GM21515 (cell line): ENCODE results near the gene PLSCR3.
"Not testable (repeated sequence)": the region's sequence is repeated elsewhere in the genome, so short reads cannot be mapped to it uniquely, and the experiment has no call there.

Experiments used
- ATAC-seq: cut with Tn5 transposase; IDR thresholded peaks from one replicate; pipeline ENCODE4 v1.9.1; 2021; ENCODE audit not compliant: unreplicated experiment

The PLSCR3 gene

DNA sequence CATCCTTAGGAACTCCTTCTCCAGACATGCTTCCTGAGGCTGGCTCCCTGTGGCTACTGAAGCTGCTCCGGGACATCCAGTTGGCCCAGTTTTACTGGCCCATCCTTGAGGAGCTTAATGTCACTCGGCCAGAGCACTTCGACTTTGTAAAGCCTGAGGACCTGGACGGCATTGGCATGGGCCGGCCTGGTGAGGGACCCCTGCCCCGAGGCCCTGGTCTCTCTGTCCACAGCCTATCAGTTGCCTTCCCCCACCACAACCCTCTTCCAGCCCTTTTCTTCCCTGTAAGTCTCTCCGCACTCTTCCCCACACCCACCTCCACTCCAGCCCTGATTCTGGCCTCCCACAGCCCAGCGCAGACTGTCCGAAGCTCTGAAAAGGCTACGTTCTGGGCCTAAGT, 11.4 kb downstream of the PLSCR3 start:
- no peak for ATAC-seq

DNA sequence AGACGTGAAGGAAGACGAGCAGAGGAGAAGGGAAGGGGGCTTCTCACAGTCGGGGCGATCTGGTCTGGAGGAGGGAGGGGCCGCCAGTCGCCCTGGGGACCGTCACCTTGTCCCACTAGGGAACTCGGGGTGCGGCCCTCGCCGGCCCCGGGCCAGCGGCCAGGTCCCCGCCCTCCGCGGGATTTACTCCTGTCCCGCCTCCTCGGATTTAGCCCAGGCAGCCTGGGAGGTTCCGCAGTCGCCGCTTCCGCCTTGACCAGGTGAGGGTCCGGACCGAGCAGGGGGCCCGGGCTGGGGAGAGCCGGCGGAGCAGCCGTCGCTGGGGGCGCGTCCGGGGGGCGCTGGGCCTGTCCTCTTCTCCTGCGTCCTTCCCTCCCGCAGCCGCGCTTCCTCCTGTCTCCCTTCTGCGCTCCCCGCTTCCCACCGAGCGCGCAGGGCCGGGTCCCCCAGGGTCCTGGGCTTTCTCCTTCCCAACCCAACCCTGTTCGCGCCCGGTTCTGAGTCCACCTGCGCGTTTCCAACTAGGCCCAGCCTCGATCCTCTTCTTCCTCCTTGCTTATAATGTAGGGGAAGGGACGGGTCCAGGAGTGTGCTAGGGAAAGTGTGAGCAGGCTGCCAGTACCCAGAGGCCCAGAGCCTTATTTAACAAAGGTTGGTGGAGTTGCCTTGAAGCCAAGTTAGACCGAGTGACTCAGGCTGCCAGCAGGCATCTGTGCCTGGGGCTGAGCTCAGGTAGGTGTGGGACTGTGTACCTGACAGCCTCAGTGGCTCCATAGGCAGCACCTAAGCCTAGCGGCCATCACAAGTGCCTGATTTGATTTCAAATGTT, 13.3 kb downstream of the PLSCR3 start, which contains the start of gene TNK1:
TSS of gene TNK1 (plus strand) at position 235 of the 829 bp plus-strand sequence. CDS start 1,838 bp downstream, outside the sequence.
- ATAC-seq = no peak

DNA sequence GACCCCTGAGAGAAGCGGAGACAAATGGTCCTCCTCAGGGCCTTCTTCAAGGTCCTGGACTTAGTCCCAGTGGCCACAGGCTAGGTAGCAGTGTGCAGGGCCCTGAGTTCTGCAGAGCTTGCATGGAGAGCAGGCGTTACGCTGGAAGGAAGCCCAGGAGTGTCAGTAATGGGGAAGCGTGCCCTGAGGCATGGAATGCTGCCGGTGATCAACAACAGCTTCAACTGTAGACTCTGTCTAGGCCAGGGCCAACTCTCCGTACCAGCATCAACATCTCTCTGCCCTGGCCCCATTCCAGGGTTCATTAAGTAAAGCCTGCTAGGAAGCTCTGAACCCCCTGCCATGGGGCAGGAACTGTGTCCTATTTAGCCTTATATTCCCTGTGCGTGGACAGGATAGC, 14.0 kb downstream of the PLSCR3 start:
- no peak for ATAC-seq

DNA sequence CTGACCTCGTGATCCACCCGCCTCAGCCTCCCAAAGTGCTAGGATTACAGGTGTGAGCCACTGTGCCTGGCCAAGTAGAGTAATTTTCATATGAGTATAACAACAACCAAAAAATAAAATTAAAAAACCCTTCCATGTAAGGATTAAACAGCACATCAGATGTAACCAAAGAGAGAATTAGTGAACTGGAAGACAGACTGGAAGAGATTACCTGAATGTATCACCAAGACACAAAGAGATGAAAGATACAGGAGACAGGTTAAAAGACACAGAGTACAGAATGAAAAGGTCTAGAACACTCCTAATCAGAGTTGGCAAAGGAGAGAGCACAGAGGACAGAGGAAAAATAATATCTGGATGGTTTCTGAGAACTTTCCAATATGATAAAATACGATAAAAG, 15.2 kb downstream of the PLSCR3 start:
- ATAC-seq = no peak

DNA sequence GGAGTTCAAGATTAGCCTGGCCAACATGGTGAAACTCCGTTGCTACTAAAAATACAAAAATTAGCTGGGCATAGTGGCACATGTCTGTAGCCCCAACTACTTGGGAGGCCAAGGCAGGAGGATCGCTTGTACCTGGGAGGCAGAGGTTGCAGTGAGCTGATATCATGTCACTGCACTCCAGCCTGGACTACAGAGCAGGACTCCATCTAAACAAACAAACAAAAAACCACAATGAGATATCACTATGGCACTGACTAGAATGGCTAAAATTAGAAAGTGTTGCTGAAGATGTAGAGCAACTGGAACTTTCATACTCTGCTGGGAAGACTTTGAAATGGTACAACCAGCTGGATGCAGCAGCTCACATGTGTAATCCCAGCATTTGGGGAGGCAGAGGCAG, 20.0 kb downstream of the PLSCR3 start:
- ATAC-seq = no peak

DNA sequence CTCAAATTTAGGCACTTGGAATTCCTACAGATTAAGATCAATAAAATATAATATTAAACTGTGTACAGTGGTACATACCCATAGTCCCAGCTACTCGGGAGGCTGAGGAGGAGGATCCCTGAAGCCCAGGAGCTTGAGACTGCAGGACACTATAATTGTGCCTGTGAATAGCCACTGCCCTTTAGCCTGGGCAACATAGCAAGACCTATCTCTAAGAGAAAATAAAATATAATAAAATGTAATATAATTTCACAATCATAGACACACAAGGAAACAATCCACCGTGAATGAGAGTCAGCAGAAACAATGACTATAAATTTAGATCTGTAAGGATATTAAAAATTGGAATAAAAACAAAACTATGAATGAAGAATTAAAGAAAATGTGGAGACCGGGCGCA, 23.5 kb downstream of the PLSCR3 start:
- ATAC-seq = no peak

DNA sequence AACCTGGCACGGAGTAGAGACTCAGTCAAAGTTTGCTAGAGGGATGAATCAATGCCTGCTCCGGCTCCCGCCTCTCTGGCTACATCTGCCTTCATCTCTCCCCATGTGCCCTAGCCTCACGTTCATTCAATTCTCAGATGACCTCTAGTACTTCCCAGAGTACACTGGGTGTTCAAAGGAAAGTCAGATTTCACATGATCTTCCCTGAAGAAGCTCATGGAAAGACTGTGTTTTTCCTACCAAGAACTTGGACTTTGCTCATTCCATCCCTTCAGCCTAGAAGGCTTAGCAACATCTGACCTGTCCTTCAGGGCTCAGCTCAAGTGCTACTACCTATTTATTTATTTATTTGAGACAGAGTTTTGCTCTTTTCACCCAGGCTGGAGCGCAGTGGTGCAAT, 24.5 kb downstream of the PLSCR3 start:
- no peak for ATAC-seq

DNA sequence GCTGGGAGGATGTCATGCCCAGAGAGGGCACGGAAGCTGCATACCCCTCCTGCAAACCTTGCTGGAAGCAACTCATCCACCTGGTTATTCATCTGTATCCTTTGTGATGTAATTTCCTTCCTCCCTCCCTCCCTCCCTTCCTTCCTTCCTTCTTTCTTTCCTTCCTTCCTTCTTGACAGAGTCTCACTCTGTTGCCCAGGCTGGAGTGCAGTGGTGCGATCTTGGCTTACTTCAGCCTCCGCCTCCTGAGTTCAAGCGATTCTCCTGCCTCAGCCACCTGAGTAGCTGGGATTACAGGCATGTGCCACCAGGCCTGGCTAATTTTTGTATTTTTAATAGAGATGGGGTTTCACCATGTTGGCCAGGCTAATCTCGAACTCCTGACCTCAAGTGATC, 25.7 kb downstream of the PLSCR3 start:
- ATAC-seq = not testable (repeated sequence)

DNA sequence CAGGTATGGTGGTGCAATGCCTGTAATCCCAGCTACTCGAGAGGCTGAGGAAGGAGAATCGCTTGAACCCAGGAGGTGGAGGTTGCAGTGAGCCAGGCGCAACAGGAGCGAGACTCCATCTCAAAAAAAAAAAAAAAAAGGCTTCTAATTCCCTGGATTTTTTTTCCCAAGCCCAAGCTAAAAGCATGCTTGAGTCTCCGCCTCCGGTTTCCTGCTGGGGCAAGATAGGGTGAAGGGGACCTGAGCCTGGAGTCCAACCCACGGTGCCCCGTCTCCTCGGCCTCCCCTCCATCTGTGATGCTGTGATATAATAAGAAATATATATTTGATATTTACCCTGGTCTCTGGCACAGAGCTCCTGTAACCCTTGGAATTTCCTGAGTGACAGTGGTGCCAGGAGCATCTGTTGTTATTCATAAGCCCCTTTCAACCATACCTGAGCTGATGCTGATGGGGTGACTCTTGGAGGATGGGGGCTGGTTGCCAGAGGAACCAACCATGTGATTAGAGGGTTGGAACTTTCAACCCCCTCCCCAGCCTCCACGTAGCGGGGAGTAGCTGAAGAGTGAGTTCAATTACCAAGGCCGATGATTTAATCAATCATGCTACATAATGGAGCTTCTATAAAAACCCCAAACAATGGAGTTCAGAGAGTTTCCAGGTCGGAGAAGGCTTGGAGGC, 26.3 kb downstream of the PLSCR3 start:
- no peak for ATAC-seq

DNA sequence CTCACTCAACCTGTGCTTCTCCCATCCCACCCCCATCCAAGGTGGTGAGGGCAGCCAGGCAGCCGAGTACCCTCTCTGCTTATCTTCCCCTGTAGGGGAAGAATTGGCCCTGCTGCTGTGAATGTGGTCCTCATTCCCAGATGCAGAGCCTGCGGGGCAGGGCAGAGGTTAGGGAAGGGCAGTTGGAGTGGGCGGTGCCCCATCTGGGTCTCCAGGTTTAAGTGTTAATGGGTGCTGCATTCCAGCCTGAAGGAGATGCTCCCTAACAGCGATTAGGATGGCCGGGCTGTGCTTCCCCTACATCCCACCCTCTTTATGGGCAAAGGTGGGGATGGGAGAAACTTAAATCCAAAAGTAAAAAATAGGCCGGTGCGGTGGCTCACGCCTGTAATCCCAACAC, 27.2 kb downstream of the PLSCR3 start:
- no peak for ATAC-seq

DNA sequence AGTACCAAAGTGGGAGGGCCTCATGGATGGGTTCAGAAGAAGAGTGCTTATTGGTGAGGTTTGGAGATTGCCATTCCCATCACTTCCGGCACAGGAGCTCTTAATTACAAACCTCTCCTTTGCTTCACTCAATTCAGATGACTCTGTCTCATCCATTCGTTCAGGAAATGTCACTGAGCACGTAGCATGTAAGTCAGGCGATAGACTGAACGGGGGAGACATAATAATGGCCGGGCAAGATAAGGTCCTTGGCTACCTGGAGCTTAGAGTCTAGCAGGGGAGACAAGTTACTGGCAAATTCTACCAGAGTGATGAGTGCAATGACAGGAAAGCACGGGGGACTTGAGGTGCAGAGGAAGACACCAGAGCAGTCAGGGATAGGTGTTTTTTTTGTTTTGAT, 28.4 kb downstream of the PLSCR3 start:
- ATAC-seq = not testable (repeated sequence)

DNA sequence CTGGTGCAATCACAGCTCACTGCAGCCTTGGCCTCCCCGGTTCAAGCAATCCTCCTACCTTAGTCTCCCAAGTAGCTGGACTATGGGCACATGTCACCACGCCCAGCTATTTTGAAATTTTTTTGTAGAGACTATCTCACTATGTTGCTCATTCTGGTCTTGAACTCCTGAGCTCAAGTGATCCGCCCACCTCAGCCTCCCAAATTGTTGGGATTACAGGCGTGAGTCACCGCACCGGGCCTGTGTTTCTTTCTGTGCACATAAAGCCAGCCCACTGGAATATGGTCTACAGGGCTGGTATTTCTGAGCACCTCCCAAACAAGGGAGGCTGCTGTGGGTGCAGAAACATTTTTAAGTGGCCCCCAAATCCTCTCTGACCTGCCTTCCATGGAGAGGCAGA, 31.0 kb downstream of the PLSCR3 start:
- no peak for ATAC-seq

DNA sequence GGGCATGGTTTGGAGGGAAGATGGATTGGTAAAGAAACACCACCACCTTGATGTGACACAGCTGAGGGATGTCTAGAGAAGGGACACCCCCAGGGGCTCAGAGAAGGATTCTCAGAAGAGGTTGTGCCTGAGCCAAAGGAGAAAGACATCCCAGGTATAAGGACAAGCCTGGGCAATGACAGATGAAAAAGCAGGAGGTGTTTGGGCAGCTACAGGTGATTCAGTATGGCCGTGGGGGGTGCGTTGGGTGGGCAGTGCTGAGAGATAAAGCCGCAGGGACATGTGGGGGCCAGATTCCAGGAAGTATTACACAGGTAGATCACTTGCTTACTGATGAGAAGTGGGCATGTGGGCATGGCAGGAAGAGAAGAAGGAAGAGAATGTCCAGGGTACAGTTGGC, 32.4 kb downstream of the PLSCR3 start:
- no peak for ATAC-seq

DNA sequence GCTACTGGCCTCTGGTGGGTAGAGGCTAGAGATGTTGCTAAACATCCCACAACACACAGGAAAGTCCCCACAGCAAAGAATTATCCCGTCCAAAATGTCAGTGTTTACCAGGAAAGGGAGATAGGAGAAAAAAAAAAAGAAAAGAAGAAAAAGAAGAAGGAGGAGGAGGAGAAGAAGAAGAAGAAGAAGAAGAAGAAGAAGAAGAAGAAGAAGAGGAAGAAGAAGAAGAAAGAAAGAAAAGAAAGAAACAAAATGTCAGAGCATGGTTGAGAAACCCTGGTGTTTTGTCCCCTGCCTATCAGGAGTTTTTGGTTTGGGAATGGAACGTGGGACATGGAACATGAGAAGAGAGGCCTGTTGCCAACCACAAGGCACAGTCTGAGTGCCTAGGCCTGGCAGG, 36.9 kb downstream of the PLSCR3 start:
- ATAC-seq = no peak

DNA sequence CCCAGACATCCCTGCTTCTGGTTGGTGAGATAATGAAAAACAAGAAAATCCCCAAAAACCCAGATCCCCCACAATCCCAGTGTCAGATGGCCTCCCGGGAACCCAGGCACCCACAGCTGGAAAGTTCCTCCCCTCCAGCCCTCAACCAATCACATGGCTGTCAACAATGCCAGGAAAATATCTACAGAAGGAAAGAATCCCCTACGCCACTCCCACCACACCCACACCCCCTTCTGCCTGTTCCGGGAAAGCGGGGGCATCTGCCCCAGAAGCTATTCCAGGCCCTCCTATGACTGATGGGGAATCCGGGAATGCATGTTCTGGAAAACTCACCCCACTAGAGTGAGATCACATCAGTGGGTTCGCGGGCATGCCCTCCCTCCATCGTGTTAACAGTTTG, 37.6 kb downstream of the PLSCR3 start:
- ATAC-seq = no peak

DNA sequence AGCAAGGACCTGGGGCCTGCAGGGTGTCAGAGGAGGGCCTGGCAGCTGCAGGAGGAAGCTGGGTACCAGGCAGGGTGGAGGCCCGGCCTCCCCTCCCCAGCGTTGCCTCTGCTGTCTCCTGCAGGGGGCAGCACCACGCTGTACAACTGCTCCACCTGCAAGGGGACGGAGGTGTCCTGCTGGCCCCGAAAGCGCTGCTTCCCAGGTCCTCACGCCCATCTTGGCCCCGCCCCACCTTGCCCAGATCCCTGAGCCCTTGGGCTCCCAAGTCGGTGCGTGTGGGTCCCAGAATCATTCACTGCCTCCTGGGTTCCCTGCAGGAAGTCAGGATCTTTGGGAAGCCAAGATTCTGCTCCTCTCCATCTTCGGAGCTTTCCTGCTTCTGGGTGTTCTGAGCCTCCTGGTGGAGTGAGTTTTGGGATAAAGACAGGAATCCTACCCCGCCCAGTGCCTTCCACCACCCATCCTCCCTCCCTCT, 38.2 kb downstream of the PLSCR3 start:
- ATAC-seq = no peak

DNA sequence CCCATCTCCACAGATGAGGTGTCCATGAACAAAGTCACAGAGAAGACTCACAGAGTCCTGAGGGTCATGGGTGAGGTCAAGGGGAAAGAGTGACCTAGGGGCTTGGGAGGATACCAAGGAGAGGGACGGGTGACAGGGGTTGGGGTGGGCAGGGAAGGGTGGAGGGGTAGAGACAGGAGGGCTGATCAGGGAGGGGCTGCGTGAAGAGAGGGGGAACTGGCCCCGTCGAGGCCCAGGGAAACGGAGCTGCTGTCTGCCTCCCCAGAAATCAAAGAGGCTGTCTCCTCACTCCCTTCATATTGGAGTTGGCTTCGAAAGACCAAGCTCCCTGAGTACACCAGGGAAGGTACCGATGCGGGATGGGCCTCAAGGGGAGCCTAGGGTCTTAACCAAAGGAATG, 38.8 kb downstream of the PLSCR3 start:
- no peak for ATAC-seq

DNA sequence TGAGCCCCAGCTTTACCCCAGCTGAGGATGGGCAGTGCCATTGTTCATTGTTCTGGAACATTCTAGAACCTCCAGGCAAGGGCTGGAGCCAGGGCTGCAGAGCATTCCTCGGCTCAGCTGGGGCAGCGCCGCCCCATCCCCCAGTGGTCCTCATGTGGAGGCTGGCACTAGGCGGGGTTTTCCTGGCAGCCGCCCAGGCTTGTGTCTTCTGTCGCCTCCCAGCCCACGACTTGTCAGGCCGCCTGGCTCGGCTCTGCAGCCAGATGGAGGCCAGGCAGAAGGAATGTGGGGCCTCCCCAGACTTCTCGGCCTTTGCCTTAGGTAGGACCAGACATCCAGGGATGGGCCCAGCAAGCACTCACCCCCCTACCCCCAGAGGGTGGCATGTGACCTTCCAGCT, 39.3 kb downstream of the PLSCR3 start, which contains the start of gene TMEM95:
TSS of gene TMEM95 (plus strand) at position 104 of the 400 bp plus-strand sequence. CDS start at position 153, 49 bp downstream.
- ATAC-seq = no peak

DNA sequence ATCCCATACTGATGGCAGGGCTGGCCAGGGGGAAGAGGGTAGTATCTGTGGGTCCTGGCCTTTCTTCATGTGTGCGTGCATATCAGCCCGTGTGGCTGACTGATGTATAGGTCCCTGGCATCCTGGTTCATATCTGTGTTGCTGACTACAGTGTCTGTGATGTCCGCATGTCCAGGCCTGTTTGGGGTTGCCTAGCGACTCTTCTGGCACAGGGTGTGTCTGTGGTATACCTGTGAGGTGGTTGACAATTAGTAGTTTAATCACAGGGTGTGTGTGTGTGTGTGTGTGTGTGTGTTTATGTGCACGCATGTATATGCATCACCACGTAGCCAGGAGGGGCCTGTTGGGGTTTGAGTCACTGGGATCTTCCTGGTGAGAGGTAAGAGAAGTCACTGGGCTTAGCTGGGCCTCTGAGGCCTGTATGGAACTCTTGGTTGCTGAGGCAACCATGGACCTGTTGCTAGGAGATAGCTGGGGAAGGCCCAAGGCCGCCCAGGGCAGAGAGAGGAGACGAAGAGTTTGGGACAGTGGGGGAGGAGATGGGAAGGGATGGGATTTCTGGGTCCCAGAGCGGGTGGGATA, 40.0 kb downstream of the PLSCR3 start:
- no peak for ATAC-seq

DNA sequence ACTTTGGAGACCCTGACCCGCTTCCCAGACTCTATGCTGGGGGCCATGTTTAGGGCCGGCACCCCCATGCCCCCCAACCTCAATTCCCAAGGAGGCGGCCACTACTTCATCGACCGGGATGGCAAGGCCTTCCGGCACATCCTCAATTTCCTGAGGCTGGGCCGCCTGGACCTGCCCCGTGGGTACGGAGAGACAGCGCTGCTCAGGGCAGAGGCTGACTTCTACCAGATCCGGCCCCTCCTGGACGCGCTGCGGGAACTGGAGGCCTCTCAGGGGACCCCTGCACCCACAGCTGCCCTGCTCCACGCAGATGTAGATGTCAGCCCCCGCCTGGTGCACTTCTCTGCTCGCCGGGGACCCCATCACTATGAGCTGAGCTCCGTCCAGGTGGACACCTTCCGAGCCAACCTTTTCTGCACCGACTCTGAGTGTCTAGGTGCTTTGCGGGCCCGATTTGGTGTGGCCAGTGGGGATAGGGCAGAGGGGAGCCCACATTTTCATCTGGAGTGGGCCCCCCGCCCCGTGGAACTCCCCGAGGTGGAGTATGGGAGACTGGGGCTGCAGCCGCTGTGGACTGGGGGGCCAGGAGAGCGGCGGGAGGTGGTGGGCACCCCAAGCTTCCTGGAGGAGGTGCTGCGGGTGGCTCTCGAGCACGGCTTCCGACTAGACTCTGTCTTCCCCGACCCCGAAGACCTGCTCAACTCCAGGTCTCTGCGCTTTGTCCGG, 41.3 kb downstream of the PLSCR3 start:
- no peak for ATAC-seq

DNA sequence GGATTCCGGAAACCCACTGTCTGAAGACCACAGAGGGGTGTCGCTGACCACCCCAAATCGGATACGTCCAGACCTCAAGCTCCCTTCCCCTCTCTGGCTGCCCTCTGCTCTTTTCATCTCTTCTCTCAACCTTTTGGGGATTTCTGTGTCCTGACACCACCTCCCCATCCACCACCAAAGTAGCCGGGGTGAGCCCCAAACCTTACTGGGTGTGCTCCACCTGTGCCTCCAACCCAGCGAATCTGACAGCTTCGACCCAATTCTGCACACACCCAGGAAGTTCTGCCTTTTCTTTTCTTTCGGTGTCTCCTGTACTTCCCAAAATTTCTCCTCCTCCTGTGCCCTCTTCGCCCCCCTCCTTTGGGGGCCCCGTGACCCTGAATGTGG, 41.8 kb downstream of the PLSCR3 start:
- ATAC-seq = no peak
